K562 (cell line): ENCODE data around the gene GALT. TPM values are rescaled to one million over a fixed set of nuclear protein-coding genes. Genes with fewer than 3 reads are reported as not detected.

ENCODE experiments used
- ATAC-seq: fragments of 200-7000 bp; cut with Tn5 transposase; 3 replicates; pipeline ENCODE4 v1.9.1; 2020; ENCODE audit warnings: moderate library complexity
- BruUV-seq: library from RNA; stranded (reverse); fragments of 400-500 nt; replicated peaks from 2 replicates; lab custom pipeline; 2021; lab: Mats Ljungman, UMichigan
- CTCF ChIA-PET: fragments of 300-600 bp; formaldehyde crosslinking; extraction: SDS; loops from one replicate; lab custom pipeline; 2021; ENCODE audit warnings: low intra/inter-chr PET ratio; lab: Yijun Ruan, JAX
- POLR2A ChIA-PET: fragments of 300-600, 350-650 bp; sonication (Branson Sonifier 250); formaldehyde crosslinking; extraction: SDS; loops from one replicate; lab custom pipeline; 2021; ENCODE audit warnings: antibody characterized with exemption, inconsistent platforms; lab: Yijun Ruan, JAX
- DNase-seq, 4 experiments: peaks; one replicate each; pipeline versions ENCODE4 v3.0.0 to v3.0.0-alpha.2; 2011 to 2018; ENCODE audit warnings: low spot score in 3 of 4, mixed read lengths in 3 of 4; ENCODE audit errors: extremely low read depth in 1 of 4
- FAIRE-seq: peaks from 2 replicates; lab custom pipeline; 2011; peaks lifted over from hg19 to GRCh38; lab: Jason Lieb, UNC
- H2AFZ ChIP-seq: 2 replicates; pipeline ENCODE4 v1.6.0; 2011; ENCODE audit warnings: low read depth, low read length, control low read depth, inconsistent platforms
- H3K27ac ChIP-seq: fragments of 200-600 bp; 3 replicates; pipeline ENCODE4 v1.8.0; 2011; ENCODE audit warnings: low read depth, mild to moderate bottlenecking, control low read depth, inconsistent platforms, low read length, moderate library complexity, mixed read lengths; ENCODE audit errors: extremely low read depth
- H3K27me3 ChIP-seq, 2 experiments: fragments of 300-600 bp in 1 of 2; 2 replicates in 1 of 2; 3 replicates in 1 of 2; pipeline versions ENCODE4 v1.6.0 to v1.8.0; 2011; ENCODE audit warnings: inconsistent platforms in 2 of 2, low read length in 2 of 2, mild to moderate bottlenecking in 1 of 2, mixed read lengths in 1 of 2, moderate library complexity in 1 of 2; ENCODE audit not compliant: control insufficient read depth in 2 of 2, insufficient read depth in 2 of 2
- H3K36me3 ChIP-seq: fragments of 300-600 bp; 3 replicates; pipeline ENCODE4 v1.8.0; 2011; ENCODE audit warnings: mild to moderate bottlenecking, low read length, inconsistent platforms; ENCODE audit not compliant: control insufficient read depth, insufficient read depth
- H3K4me1 ChIP-seq, 2 experiments: fragments of 200-600 bp in 1 of 2; replicated peaks in 1 of 2; 2 replicates in 1 of 2; 3 replicates in 1 of 2; pipeline versions ENCODE4 v1.5.1 to v1.8.0; 2011; ENCODE audit warnings: inconsistent platforms in 2 of 2, low read length in 2 of 2, mild to moderate bottlenecking in 1 of 2, mixed read lengths in 1 of 2, moderate library complexity in 1 of 2; ENCODE audit not compliant: control insufficient read depth in 2 of 2, insufficient read depth in 2 of 2
- H3K4me2 ChIP-seq: 2 replicates; pipeline ENCODE4 v1.6.1; 2011; ENCODE audit warnings: low read length, control low read depth, inconsistent platforms, mixed read lengths; ENCODE audit not compliant: insufficient read depth
- H3K4me3 ChIP-seq: fragments of 200-600 bp; sonication (generic), shearing (Covaris generic); 2 replicates; pipeline ENCODE4 v1.5.1; 2016; ENCODE audit warnings: control low read depth, inconsistent platforms
- H3K79me2 ChIP-seq: fragments of 200-600 bp; 3 replicates; pipeline ENCODE4 v1.8.0; 2011; ENCODE audit warnings: low read length, inconsistent platforms; ENCODE audit not compliant: control insufficient read depth, insufficient read depth
- H3K9ac ChIP-seq, 2 experiments: 2 replicates each; pipeline versions ENCODE4 v1.6.0 to v1.6.1; 2011; ENCODE audit warnings: low read depth in 2 of 2, low read length in 2 of 2, control low read depth in 1 of 2, inconsistent platforms in 1 of 2, mild to moderate bottlenecking in 1 of 2, mixed read lengths in 1 of 2; ENCODE audit not compliant: insufficient read depth in 1 of 2
- H3K9me1 ChIP-seq: one replicate; pipeline ENCODE4 v1.6.0; 2011; ENCODE audit warnings: inconsistent platforms, mild to moderate bottlenecking, low read length, moderate library complexity; ENCODE audit not compliant: control insufficient read depth, insufficient read depth
- H3K9me3 ChIP-seq: replicated peaks from 2 replicates; pipeline ENCODE4 v1.5.1; 2011; ENCODE audit warnings: low read depth, low read length, inconsistent platforms; ENCODE audit not compliant: control insufficient read depth, insufficient read depth
- H4K20me1 ChIP-seq: replicated peaks from 2 replicates; pipeline ENCODE4 v1.6.1; 2011; ENCODE audit warnings: low read length, inconsistent platforms, mixed read lengths; ENCODE audit not compliant: control insufficient read depth, insufficient read depth
- ARID3A ChIP-seq: IDR thresholded peaks from 2 replicates; pipeline ENCODE4 v1.6.1; 2012; ENCODE audit warnings: low read depth, low read length, improper control_type of control experiment, borderline replicate concordance
- CTCF ChIP-seq, 3 experiments: IDR thresholded peaks in 2 of 3; conservative IDR thresholded peaks in 1 of 3; 2 replicates each; pipeline ENCODE4 v1.5.1; 2011 to 2012; ENCODE audit warnings: low read length in 3 of 3, mild to moderate bottlenecking in 3 of 3, control low read depth in 2 of 3, improper control_type of control experiment in 1 of 3, inconsistent platforms in 1 of 3, low read depth in 1 of 3, mixed read lengths in 1 of 3, moderate library complexity in 1 of 3; ENCODE audit not compliant: insufficient read depth in 2 of 3
- GABPA ChIP-seq: fragments of 200-800 bp; sonication (Bioruptor generic); conservative IDR thresholded peaks from 2 replicates; pipeline ENCODE4 v1.6.1; 2016; ENCODE audit warnings: low read depth, missing genetic modification characterization, missing compliant biosample characterization
- KDM2B ChIP-seq: fragments of 250-450 bp; sonication (Bioruptor Pico); IDR thresholded peaks from 2 replicates; pipeline ENCODE4 v1.8.0; 2021; ENCODE audit warnings: mild to moderate bottlenecking, moderate library complexity
- NCOR1 ChIP-seq: fragments of 450-650 bp; IDR thresholded peaks from 2 replicates; pipeline ENCODE4 v1.6.1; 2016; ENCODE audit warnings: mild to moderate bottlenecking, moderate library complexity
- RNF219 ChIP-seq: fragments of 250-450 bp; sonication (Bioruptor Pico); IDR thresholded peaks from 2 replicates; pipeline ENCODE4 v1.5.0; 2022; ENCODE audit warnings: mild to moderate bottlenecking
- TCFL5 ChIP-seq: fragments of 250-450 bp; sonication (Bioruptor Pico); conservative IDR thresholded peaks from 2 replicates; pipeline ENCODE4 v1.6.1; 2021; ENCODE audit warnings: mild to moderate bottlenecking, moderate library complexity, matching md5 sums
- ZNF212 ChIP-seq: fragments of 450-650 bp; formaldehyde crosslinking; IDR thresholded peaks from 2 replicates; pipeline ENCODE4 v1.4.0; 2020; ENCODE audit warnings: mild to moderate bottlenecking
- ZNF449 ChIP-seq: fragments of 250-450 bp; sonication (Bioruptor Pico); IDR thresholded peaks from 2 replicates; pipeline ENCODE4 v1.8.0; 2022; ENCODE audit warnings: moderate library complexity, mild to moderate bottlenecking, inconsistent platforms
- WGBS: fragments of 100-300 bp; shearing (Covaris generic); methylation state at CpG from one replicate; pipeline ENCODE4 v1.1.6; 2016; ENCODE audit warnings: low coverage, mixed read lengths; ENCODE audit not compliant: insufficient coverage; ENCODE audit errors: missing lambda C conversion rate; 5-methylcytosine and 5-hydroxymethylcytosine counted together
- in situ Hi-C: fragments of 300-500 bp; cut with MboI; formaldehyde crosslinking; loops from 4 replicates; pipeline ENCODE4 v1.15.0; 2018; ENCODE audit warnings: inconsistent platforms, mixed read lengths
- intact Hi-C: fragments of 100-400 bp; cut with micrococcal nuclease; formaldehyde crosslinking; loops from 2 replicates; pipeline ENCODE4 v1.14.2; 2022
- polyA plus RNA-seq, 8 experiments: library from polyadenylated mRNA; depleted of rRNA in 4 of 8; stranded (reverse) in 5 of 8; unstranded in 3 of 8; fragments of >200 nt; fragmentation: Nextera tagmentation in 2 of 8; fragmentation: Illumina TruSeq in 1 of 8; extraction: Ambion mirVana in 2 of 8; extraction: Trizol in 1 of 8; gene quantifications; 2 replicates each; pipeline versions ENCODE4 v1.2.1 to v1.2.3, GENCODE V29; 2011 to 2014; ENCODE audit warnings: inconsistent platforms in 1 of 8, missing spikeins in 1 of 8
- total RNA-seq, 7 experiments: library from RNA; depleted of rRNA in 6 of 7; stranded (reverse); fragments of >200 nt in 6 of 7; fragmentation: Illumina TruSeq in 2 of 7; extraction: Trizol in 2 of 7; gene quantifications; 2 replicates each; pipeline versions ENCODE4 v1.2.1 to v1.2.3, GENCODE V29; 2011 to 2021; ENCODE audit warnings: low replicate concordance in 1 of 7
- TF ChIP-seq, protein P1 (sequence below): fragments of 450-650 bp; formaldehyde crosslinking; IDR thresholded peaks from 2 replicates; pipeline ENCODE4 v1.4.0; 2020; ENCODE audit warnings: mild to moderate bottlenecking, mixed read lengths
- TF ChIP-seq, protein P2 (sequence below): sonication (generic); formaldehyde crosslinking; IDR thresholded peaks from 2 replicates; pipeline ENCODE4 v1.8.1; 2022; ENCODE audit warnings: missing genetic modification reagents

Gene GALT
- total and polyA plus RNA-seq, 9 of the 15 experiments (the other 6 are each of a cell fraction or from before 2014, with no cell fraction given): 7.3 to 29.2 (median 15.6) TPM

DNA sequence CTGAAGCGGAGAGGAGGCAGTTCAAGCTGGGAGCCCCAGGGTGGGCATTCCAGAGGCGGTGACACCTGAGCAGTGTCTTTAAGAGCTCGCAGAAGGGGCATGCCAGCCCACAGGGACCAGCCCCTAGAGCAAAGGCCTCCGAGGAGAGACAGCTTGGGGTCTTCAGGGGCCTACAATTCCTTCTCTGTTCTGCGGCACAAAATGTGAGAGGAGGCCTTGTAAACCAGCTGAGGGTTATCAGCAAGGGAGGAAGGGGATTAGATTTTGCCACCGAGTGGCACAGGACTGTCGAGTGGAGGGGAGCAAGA, 8.4 kb upstream of the GALT start:
- 44% methylated on average over 5 of the region's 7 CpGs for WGBS
- Histone ChIP-seq H2AFZ (peak overlapping the region; percentile 92), H3K4me2 (peak overlapping the region; percentile 82), H3K9me3 (no peaks in the 10 kb centered on the region), H3K9ac (peak overlapping the region; percentile 73 to 96), H4K20me1 (0 out of 2 replicates have a peak, but pooled peaks cover 4% of the 10 kb centered on the region), H3K36me3 (peaks cover 14% of the 10 kb centered on the region; the same call in 1 of the 3 replicates), H3K27me3 (no peaks in the 10 kb centered on the region), H3K4me3 (peak overlapping the region; percentile 54), H3K27ac (peak overlapping the region; percentile 65), H3K4me1 (peaks cover 5 to 23% of the 10 kb centered on the region in 2 experiments; a peak in 4 of 5 replicates), H3K79me2 (peaks cover 18% of the 10 kb centered on the region), H3K9me1 (no peaks in the 10 kb centered on the region)
- intact Hi-C loops (no loop called here), in situ Hi-C loops (no loop called here)
- no peak for ATAC-seq
- POLR2A ChIA-PET: interaction anchor here (0.8 to 1.7 kb wide), 2 partner anchors 8 to 14 kb away, joined by 4 to 7 read pairs; partner anchors contain the start of gene GALT
- FAIRE-seq: no peak
- DNase-seq: no peak
- BruUV-seq: no TSS peak
- CTCF ChIA-PET: no interaction called here
- TF ChIP-seq TCFL5 (CRISPR knock-in tag) (no peak), RNF219 (CRISPR knock-in tag) (no peak), GABPA (tag) (peak; percentile 18; the same call in 1 of the 2 replicates), ARID3A (no peak), CTCF (IDR thresholded peaks at IDR 0.05 in 2 of 3, conservative IDR thresholded peaks at IDR 0.05 in 1 of 3; ENCODE audit: insufficient read depth in 2 of 3, low read depth in 1 of 3, low read length in 3 of 3) (no peak), NCOR1 (no peak), KDM2B (CRISPR knock-in tag) (no peak), ZNF212 (CRISPR knock-in tag) (no peak), ZNF449 (CRISPR knock-in tag) (no peak)
- TF ChIP-seq, protein P1, sequence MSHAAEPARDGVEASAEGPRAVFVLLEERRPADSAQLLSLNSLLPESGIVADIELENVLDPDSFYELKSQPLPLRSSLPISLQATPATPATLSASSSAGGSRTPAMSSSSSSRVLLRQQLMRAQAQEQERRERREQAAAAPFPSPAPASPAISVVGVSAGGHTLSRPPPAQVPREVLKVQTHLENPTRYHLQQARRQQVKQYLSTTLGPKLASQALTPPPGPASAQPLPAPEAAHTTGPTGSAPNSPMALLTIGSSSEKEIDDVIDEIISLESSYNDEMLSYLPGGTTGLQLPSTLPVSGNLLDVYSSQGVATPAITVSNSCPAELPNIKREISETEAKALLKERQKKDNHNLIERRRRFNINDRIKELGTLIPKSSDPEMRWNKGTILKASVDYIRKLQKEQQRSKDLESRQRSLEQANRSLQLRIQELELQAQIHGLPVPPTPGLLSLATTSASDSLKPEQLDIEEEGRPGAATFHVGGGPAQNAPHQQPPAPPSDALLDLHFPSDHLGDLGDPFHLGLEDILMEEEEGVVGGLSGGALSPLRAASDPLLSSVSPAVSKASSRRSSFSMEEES: no peak
- TF ChIP-seq, protein P2, sequence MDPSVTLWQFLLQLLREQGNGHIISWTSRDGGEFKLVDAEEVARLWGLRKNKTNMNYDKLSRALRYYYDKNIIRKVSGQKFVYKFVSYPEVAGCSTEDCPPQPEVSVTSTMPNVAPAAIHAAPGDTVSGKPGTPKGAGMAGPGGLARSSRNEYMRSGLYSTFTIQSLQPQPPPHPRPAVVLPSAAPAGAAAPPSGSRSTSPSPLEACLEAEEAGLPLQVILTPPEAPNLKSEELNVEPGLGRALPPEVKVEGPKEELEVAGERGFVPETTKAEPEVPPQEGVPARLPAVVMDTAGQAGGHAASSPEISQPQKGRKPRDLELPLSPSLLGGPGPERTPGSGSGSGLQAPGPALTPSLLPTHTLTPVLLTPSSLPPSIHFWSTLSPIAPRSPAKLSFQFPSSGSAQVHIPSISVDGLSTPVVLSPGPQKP: no peak
